B cell (primary cell): ENCODE measurements around the gene BST2. TPM values are rescaled to one million over a fixed set of nuclear protein-coding genes. Genes with fewer than 3 reads are reported as not detected.
A peak's percentile ranks its signal among the peaks of the same experiment; 100 is the strongest.

Experiments
- ATAC-seq: fragments of 200-7000 bp; cut with Tn5 transposase; one replicate; pipeline ENCODE4 v1.10.0; 2021; ENCODE audit warnings: low read depth, mild to moderate bottlenecking, moderate number of reproducible peaks, moderate library complexity
- CTCF ChIA-PET: fragments of 350-600 bp; sonication (Branson Sonifier 250); formaldehyde crosslinking; loops from one replicate; lab custom pipeline; 2021; ENCODE audit warnings: antibody characterized with exemption, inconsistent platforms; lab: Charles Lee
- POLR2A ChIA-PET: fragments of 350-600 bp; sonication (Branson Sonifier 250); formaldehyde crosslinking; loops from one replicate; lab custom pipeline; 2021; ENCODE audit warnings: antibody characterized with exemption; lab: Charles Lee
- DNase-seq: peaks from one replicate; pipeline ENCODE4 v3.0.0; 2013
- H2AFZ ChIP-seq: 2 replicates; pipeline ENCODE4 v1.6.1; 2012; ENCODE audit warnings: mild to moderate bottlenecking, low read depth, low read length; ENCODE audit not compliant: insufficient read depth, poor library complexity, severe bottlenecking
- H3K27ac ChIP-seq, 2 donors: 1 replicate in 1 of 2; 2 replicates in 1 of 2; pipeline ENCODE4 v1.5.1; 2012 to 2013; ENCODE audit warnings: low read length in 2 of 2, mild to moderate bottlenecking in 2 of 2, moderate library complexity in 1 of 2
- H3K27me3 ChIP-seq, 4 experiments: fragments of 200-600 bp in 1 of 4; sonication (generic) in 1 of 4; replicated peaks in 1 of 4; 1 replicate in 2 of 4; 2 replicates in 2 of 4; pipeline versions ENCODE4 v1.6.1 to v1.7.0; 2013 to 2016; ENCODE audit warnings: low read length in 3 of 4, mild to moderate bottlenecking in 2 of 4, mixed read lengths in 1 of 4, moderate library complexity in 1 of 4; ENCODE audit not compliant: insufficient read depth in 4 of 4, control insufficient read depth in 3 of 4; ENCODE audit errors: control extremely low read depth in 1 of 4
- H3K36me3 ChIP-seq, 2 experiments: replicated peaks in 1 of 2; 1 replicate in 1 of 2; 2 replicates in 1 of 2; pipeline versions ENCODE4 v1.6.1 to v1.7.1; 2013; ENCODE audit warnings: low read length in 1 of 2; ENCODE audit not compliant: insufficient read depth in 2 of 2, control insufficient read depth in 1 of 2; ENCODE audit errors: control extremely low read depth in 1 of 2, extremely low read depth in 1 of 2
- H3K4me1 ChIP-seq, 2 donors: fragments of 200-600 bp in 1 of 2; sonication (generic) in 1 of 2; 1 replicate in 1 of 2; 2 replicates in 1 of 2; pipeline versions ENCODE4 v1.5.1 to v1.6.1; 2013 to 2017; ENCODE audit warnings: low read length in 2 of 2; ENCODE audit not compliant: control insufficient read depth in 2 of 2, insufficient read depth in 2 of 2
- H3K4me2 ChIP-seq: replicated peaks from 2 replicates; pipeline ENCODE3; 2012; ENCODE audit warnings: mild to moderate bottlenecking, low read depth, low read length; ENCODE audit not compliant: poor library complexity, severe bottlenecking
- H3K4me3 ChIP-seq, 5 experiments: fragments of 200-600 bp in 1 of 5; sonication (generic) in 1 of 5; 1 replicate in 3 of 5; 2 replicates in 2 of 5; pipeline versions ENCODE4 v1.5.1 to v1.7.0; 2011 to 2016; ENCODE audit warnings: low read length in 4 of 5, mild to moderate bottlenecking in 4 of 5, low read depth in 2 of 5, control low read depth in 1 of 5, moderate library complexity in 1 of 5; ENCODE audit not compliant: insufficient read depth in 1 of 5; ENCODE audit errors: control extremely low read depth in 1 of 5, extremely low read depth in 1 of 5
- H3K79me2 ChIP-seq: fragments of 200-600 bp; sonication (generic); one replicate; pipeline ENCODE4 v1.6.0; 2016; ENCODE audit warnings: low read length; ENCODE audit not compliant: control insufficient read depth, insufficient read depth
- H3K9ac ChIP-seq: fragments of 200-600 bp; sonication (generic); 2 replicates; pipeline ENCODE4 v1.6.1; 2017; ENCODE audit warnings: mild to moderate bottlenecking, low read length, moderate library complexity
- H3K9me3 ChIP-seq, 3 donors: one replicate each; pipeline versions ENCODE4 v1.6.1 to v1.7.1; 2013; ENCODE audit warnings: low read length in 2 of 3; ENCODE audit not compliant: control insufficient read depth in 2 of 3, insufficient read depth in 1 of 3; ENCODE audit errors: control extremely low read depth in 1 of 3
- H4K20me1 ChIP-seq: 2 replicates; pipeline ENCODE4 v1.6.0; 2012; ENCODE audit warnings: mild to moderate bottlenecking, low read length; ENCODE audit not compliant: insufficient read depth, control insufficient read depth, poor library complexity, severe bottlenecking
- H3K27ac Mint-ChIP-seq: one replicate; pipeline ENCODE4 v1.8.0; 2021; ENCODE audit warnings: mixed read lengths
- H3K27me3 Mint-ChIP-seq: one replicate; pipeline ENCODE4 v1.8.0; 2021; ENCODE audit warnings: mixed read lengths
- H3K4me1 Mint-ChIP-seq: one replicate; pipeline ENCODE4 v1.8.0; 2021; ENCODE audit warnings: mixed read lengths
- H3K4me3 Mint-ChIP-seq: one replicate; pipeline ENCODE4 v1.8.0; 2021; ENCODE audit warnings: mixed read lengths
- H3K9me3 Mint-ChIP-seq: one replicate; pipeline ENCODE4 v1.8.0; 2022; ENCODE audit warnings: mixed read lengths; ENCODE audit not compliant: insufficient read depth
- EZH2 ChIP-seq: IDR thresholded peaks from 2 replicates; pipeline ENCODE4 v1.6.1; 2012; ENCODE audit warnings: borderline replicate concordance, low read depth, mild to moderate bottlenecking, moderate library complexity, low read length; ENCODE audit not compliant: insufficient read depth, poor library complexity, severe bottlenecking
- WGBS: methylation state at CpG from one replicate; pipeline ENCODE4 v1.1.5; 2013; ENCODE audit warnings: missing lambda C conversion rate; ENCODE audit not compliant: insufficient coverage; 5-methylcytosine and 5-hydroxymethylcytosine counted together
- intact Hi-C: fragments of 100-400 bp; cut with micrococcal nuclease; formaldehyde crosslinking; loops from one replicate; pipeline ENCODE4 v1.10.0; 2022
- polyA plus RNA-seq: library from polyadenylated mRNA; depleted of rRNA; stranded (reverse); fragments of >200 nt; gene quantifications from 2 replicates; pipeline ENCODE4 v1.2.3, GENCODE V29; 2012
- total RNA-seq, 2 donors: library from RNA; stranded (reverse); fragments of 120-200 nt in 1 of 2; gene quantifications; 1 replicate in 1 of 2; 2 replicates in 1 of 2; pipeline versions ENCODE4 v1.2.3 to v1.2.4, GENCODE V29; 2013 to 2022
- TF ChIP-seq, protein P1 (sequence below): fragments of 200-600 bp; IDR thresholded peaks from one replicate; pipeline ENCODE4 v1.8.0; 2022; ENCODE audit warnings: antibody characterized with exemption, mild to moderate bottlenecking

The BST2 gene
- total and polyA plus RNA-seq, 2 donors (not counting 1 experiment from before 2014, with no cell fraction given), result 59.7 to 79.5 TPM

DNA sequence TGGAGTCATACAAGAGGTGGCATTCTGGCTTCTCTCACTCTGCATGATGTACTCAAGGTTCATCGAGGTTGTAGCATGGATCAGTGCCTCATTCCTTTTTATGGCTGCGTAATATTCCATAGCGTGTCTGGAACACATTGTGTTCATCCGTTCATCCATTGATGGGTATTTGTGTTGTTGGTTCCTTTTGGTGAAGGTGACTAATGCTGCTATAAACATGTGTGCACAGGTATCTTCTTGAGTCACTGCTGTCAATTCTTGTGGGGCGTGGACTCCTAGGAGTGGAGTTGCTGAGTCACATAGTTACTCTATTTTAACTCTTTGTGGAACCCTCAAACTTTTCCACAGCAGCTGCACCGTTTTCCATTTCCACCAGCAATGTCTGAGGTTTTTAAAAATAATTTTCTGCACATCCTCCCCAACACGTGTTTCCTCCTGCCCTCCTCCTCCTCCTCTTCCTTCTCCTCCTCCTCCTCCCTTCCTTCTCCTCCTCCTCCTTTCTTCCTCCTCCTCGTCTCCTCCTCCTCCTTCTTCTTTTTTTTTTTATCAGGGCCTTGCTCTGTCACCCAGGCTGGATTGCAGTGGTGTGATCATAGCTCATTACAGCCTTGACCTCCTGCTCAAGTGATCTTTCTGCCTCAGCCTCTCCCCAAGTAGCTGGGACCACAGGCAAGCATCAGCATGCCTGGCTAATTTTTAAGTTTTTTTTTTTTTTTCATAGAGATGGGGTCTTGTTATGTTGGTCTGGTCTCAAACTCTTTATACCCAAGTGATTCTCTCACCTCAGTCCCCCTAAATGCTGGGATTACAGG lies 45.0 kb upstream of the BST2 start:
- POLR2A ChIA-PET, result interaction anchor here (0.6 to 0.7 kb wide), 3 partner anchors 62 to 448 kb away, joined by 3 to 12 read pairs (median 8); no protein-coding TSS in a partner anchor
- no peaks in the 10 kb centered on the region for H3K79me2 ChIP-seq
- no peaks in the 10 kb centered on the region for H3K36me3 ChIP-seq
- TF ChIP-seq, protein P1, sequence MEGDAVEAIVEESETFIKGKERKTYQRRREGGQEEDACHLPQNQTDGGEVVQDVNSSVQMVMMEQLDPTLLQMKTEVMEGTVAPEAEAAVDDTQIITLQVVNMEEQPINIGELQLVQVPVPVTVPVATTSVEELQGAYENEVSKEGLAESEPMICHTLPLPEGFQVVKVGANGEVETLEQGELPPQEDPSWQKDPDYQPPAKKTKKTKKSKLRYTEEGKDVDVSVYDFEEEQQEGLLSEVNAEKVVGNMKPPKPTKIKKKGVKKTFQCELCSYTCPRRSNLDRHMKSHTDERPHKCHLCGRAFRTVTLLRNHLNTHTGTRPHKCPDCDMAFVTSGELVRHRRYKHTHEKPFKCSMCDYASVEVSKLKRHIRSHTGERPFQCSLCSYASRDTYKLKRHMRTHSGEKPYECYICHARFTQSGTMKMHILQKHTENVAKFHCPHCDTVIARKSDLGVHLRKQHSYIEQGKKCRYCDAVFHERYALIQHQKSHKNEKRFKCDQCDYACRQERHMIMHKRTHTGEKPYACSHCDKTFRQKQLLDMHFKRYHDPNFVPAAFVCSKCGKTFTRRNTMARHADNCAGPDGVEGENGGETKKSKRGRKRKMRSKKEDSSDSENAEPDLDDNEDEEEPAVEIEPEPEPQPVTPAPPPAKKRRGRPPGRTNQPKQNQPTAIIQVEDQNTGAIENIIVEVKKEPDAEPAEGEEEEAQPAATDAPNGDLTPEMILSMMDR, result no peak
- TF ChIP-seq EZH2, result no peak
- no peak overlapping the region for H3K4me3 ChIP-seq
- H3K9ac ChIP-seq, result no peak overlapping the region
- no peak overlapping the region for H3K27ac ChIP-seq
- ATAC-seq, result no peak
- no peak for DNase-seq
- Mint-ChIP-seq H3K27ac (no peak overlapping the region), H3K4me3 (peak overlapping the region; percentile 7), H3K27me3 (peaks cover 39% of the 10 kb centered on the region), H3K4me1 (peaks cover 16% of the 10 kb centered on the region), H3K9me3 (no peaks in the 10 kb centered on the region)
- H3K4me2 ChIP-seq, result no peak overlapping the region
- CTCF ChIA-PET, result interaction anchor here (0.7 to 0.9 kb wide), 2 partner anchors 130 to 171 kb away, joined by 3 to 4 read pairs; no protein-coding TSS in a partner anchor
- peaks cover 0 to 65% (median 22%) of the 10 kb centered on the region in 4 experiments for H3K27me3 ChIP-seq
- no peaks in the 10 kb centered on the region for H4K20me1 ChIP-seq
- peaks cover 14 to 17% of the 10 kb centered on the region in 2 donors for H3K4me1 ChIP-seq
- H3K9me3 ChIP-seq, result peaks cover 2 to 11% (median 3%) of the 10 kb centered on the region in 3 donors
- no peak overlapping the region for H2AFZ ChIP-seq
- 84% methylated on average over 4 of the region's 8 CpGs for WGBS
- intact Hi-C loops, result no loop called here
